Liver (tissue), 9 donors: ENCODE results near the gene FPR3. TPM values are rescaled to one million over a fixed set of nuclear protein-coding genes. Genes with fewer than 3 reads are reported as not detected.

Source experiments
- DNase-seq: peaks from one replicate; pipeline ENCODE4 v3.0.0-alpha.2; 2017; ENCODE audit warnings: low spot score
- H3K27ac ChIP-seq, 2 donors: one replicate each; pipeline ENCODE4 v1.7.0; 2013; ENCODE audit warnings: inconsistent platforms in 2 of 2, low read length in 2 of 2, control low read depth in 1 of 2, low read depth in 1 of 2, mild to moderate bottlenecking in 1 of 2
- H3K27me3 ChIP-seq, 4 donors: one replicate each; pipeline versions ENCODE4 v1.6.1 to v1.7.0; 2013; ENCODE audit warnings: low read length in 3 of 4, inconsistent platforms in 1 of 4, mild to moderate bottlenecking in 1 of 4, moderate library complexity in 1 of 4; ENCODE audit not compliant: control insufficient read depth in 4 of 4, insufficient read depth in 4 of 4
- H3K36me3 ChIP-seq, 4 donors: one replicate each; pipeline versions ENCODE4 v1.6.1 to v1.7.0; 2013; ENCODE audit warnings: low read length in 3 of 4, mild to moderate bottlenecking in 3 of 4, low read depth in 1 of 4, moderate library complexity in 1 of 4; ENCODE audit not compliant: control insufficient read depth in 4 of 4, insufficient read depth in 3 of 4
- H3K4me1 ChIP-seq, 4 donors: one replicate each; pipeline versions ENCODE4 v1.6.1 to v1.7.0; 2013; ENCODE audit warnings: low read length in 3 of 4, mild to moderate bottlenecking in 3 of 4, moderate library complexity in 1 of 4; ENCODE audit not compliant: control insufficient read depth in 4 of 4, insufficient read depth in 4 of 4
- H3K4me3 ChIP-seq, 3 donors: one replicate each; pipeline versions ENCODE4 v1.6.1 to v1.7.0; 2013; ENCODE audit warnings: low read length in 3 of 3, control low read depth in 1 of 3, low read depth in 1 of 3, mild to moderate bottlenecking in 1 of 3
- H3K9ac ChIP-seq, 2 donors: one replicate each; pipeline ENCODE4 v1.7.0; 2013; ENCODE audit warnings: low read length in 2 of 2, mild to moderate bottlenecking in 2 of 2, moderate library complexity in 2 of 2, control low read depth in 1 of 2, low read depth in 1 of 2
- H3K9me3 ChIP-seq, 4 donors: one replicate each; pipeline versions ENCODE4 v1.6.1 to v1.7.0; 2013; ENCODE audit warnings: low read length in 3 of 4; ENCODE audit not compliant: control insufficient read depth in 4 of 4
- EGR1 ChIP-seq, 2 donors: IDR thresholded peaks; 2 replicates each; pipeline ENCODE4 v1.6.1; 2016 to 2018; ENCODE audit warnings: antibody characterized with exemption in 2 of 2, low read depth in 2 of 2
- FOXA1 ChIP-seq: IDR thresholded peaks from 2 replicates; pipeline ENCODE4 v1.6.1; 2016; ENCODE audit warnings: antibody characterized with exemption
- FOXA2 ChIP-seq: IDR thresholded peaks from 2 replicates; pipeline ENCODE4 v1.6.1; 2016; ENCODE audit warnings: antibody characterized with exemption
- GABPA ChIP-seq, 2 donors: IDR thresholded peaks in 1 of 2; conservative IDR thresholded peaks in 1 of 2; 2 replicates each; pipeline ENCODE4 v1.6.1; 2016; ENCODE audit warnings: antibody characterized with exemption in 2 of 2, mild to moderate bottlenecking in 1 of 2, moderate library complexity in 1 of 2
- HNF4A ChIP-seq, 2 donors: conservative IDR thresholded peaks; 2 replicates each; pipeline ENCODE4 v1.6.1; 2016; ENCODE audit warnings: antibody characterized with exemption in 2 of 2, mild to moderate bottlenecking in 2 of 2
- HNF4G ChIP-seq: IDR thresholded peaks from 2 replicates; pipeline ENCODE4 v1.6.1; 2016; ENCODE audit warnings: antibody characterized with exemption
- JUND ChIP-seq, 2 donors: IDR thresholded peaks; 2 replicates each; pipeline ENCODE4 v1.6.1; 2016; ENCODE audit warnings: antibody characterized with exemption in 2 of 2
- NR2F2 ChIP-seq: IDR thresholded peaks from 2 replicates; pipeline ENCODE4 v1.6.1; 2016; ENCODE audit warnings: antibody characterized with exemption
- RAD21 ChIP-seq, 2 donors: IDR thresholded peaks; 2 replicates each; pipeline ENCODE4 v1.6.1; 2016; ENCODE audit warnings: antibody characterized with exemption in 2 of 2, mild to moderate bottlenecking in 2 of 2
- RXRA ChIP-seq, 2 donors: IDR thresholded peaks; 2 replicates each; pipeline ENCODE4 v1.6.1; 2017 to 2018; ENCODE audit warnings: antibody characterized with exemption in 2 of 2, mild to moderate bottlenecking in 1 of 2
- SP1 ChIP-seq: IDR thresholded peaks from 2 replicates; pipeline ENCODE4 v1.6.1; 2018; ENCODE audit warnings: antibody characterized with exemption, mild to moderate bottlenecking
- TAF1 ChIP-seq: conservative IDR thresholded peaks from 2 replicates; pipeline ENCODE4 v1.6.1; 2016; ENCODE audit warnings: antibody characterized with exemption, mild to moderate bottlenecking
- YY1 ChIP-seq: IDR thresholded peaks from 2 replicates; pipeline ENCODE4 v1.6.1; 2016; ENCODE audit warnings: antibody characterized with exemption, mild to moderate bottlenecking
- WGBS: extraction: QIAGEN DNeasy Blood & Tissue Kit; methylation state at CpG from one replicate; pipeline ENCODE4 v1.1.7; 2013; 5-methylcytosine and 5-hydroxymethylcytosine counted together
- polyA plus RNA-seq, 2 donors: library from polyadenylated mRNA; stranded (reverse) in 1 of 2; unstranded in 1 of 2; fragments of 200-250 nt in 1 of 2; fragments of >200 nt in 1 of 2; fragmentation: Nextera tagmentation in 1 of 2; extraction: Ambion mirVana in 1 of 2; gene quantifications; one replicate each; pipeline versions ENCODE4 v1.2.1 to v1.2.3, GENCODE V29; 2013 to 2015
- total RNA-seq, 2 donors: library from RNA; depleted of rRNA; stranded (reverse); fragments of >200 nt; gene quantifications; one replicate each; pipeline ENCODE4 v1.2.3, GENCODE V29; 2014
- TF ChIP-seq, protein P1 (sequence below): IDR thresholded peaks from 2 replicates; pipeline ENCODE4 v1.6.1; 2016; ENCODE audit warnings: antibody characterized with exemption
- TF ChIP-seq, protein P2 (sequence below): IDR thresholded peaks from 2 replicates; pipeline ENCODE4 v1.6.1; 2016; ENCODE audit warnings: antibody characterized with exemption
- TF ChIP-seq, protein P3 (sequence below): IDR thresholded peaks from 2 replicates; pipeline ENCODE4 v1.6.1; 2016; ENCODE audit warnings: antibody characterized with exemption, mild to moderate bottlenecking
- TF ChIP-seq, protein P4 (sequence below): IDR thresholded peaks from 2 replicates; pipeline ENCODE4 v1.6.1; 2016; ENCODE audit warnings: antibody characterized with exemption
- donor health status: healthy.
- donor health status: healthy.
- donor health status: healthy.
- donor health status: healthy.
- donor health status: healthy.

FPR3 gene
- total and polyA plus RNA-seq, 4 donors = 1.0 to 7.8 (median 4.1) TPM

DNA sequence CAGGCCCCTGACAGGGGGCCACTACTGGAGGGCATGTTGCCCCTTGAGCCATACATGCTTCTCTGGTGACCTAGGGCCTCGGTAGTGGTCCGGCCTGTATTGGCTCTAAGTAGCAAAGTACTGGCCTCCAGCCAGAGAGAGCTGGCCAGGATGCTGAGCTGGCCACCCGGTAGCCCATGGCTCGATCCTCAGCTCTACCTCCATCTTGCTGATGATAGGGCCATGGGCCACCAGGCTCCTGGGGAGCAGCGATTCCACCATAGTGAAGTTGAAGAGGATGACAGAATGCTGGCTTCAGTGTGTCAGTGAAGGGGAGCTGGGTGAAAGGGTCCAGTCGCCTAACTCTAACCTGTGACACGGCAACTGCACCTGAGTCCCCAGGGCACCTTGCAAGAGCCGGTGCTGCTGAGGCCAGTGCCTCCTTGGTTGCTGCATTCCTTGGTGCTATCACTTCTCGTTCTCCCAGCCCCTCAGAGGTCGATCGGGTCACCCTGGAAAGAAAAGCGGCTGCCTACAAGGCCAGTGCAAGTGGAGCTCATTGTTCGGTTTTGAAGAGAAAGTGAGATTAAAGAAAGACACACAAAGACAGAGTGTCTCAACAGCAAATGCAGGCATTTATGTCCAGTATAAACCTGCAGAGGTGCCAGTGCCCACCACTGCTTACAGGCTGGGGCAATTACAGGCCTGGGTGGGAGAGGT, 5.0 kb downstream of the FPR3 start:
- no peaks in the 10 kb centered on the region for H3K36me3 ChIP-seq
- no peaks in the 10 kb centered on the region for H3K27me3 ChIP-seq
- peaks cover 0 to 7% (median 1%) of the 10 kb centered on the region in 4 donors for H3K4me1 ChIP-seq
- H3K9me3 ChIP-seq = peaks cover 3 to 19% (median 5%) of the 10 kb centered on the region in 4 donors
- TF ChIP-seq RAD21 (IDR thresholded peaks at IDR 0.05) = no peak
- TF ChIP-seq HNF4G = no peak
- TF ChIP-seq YY1 = no peak
- TF ChIP-seq, protein P1, sequence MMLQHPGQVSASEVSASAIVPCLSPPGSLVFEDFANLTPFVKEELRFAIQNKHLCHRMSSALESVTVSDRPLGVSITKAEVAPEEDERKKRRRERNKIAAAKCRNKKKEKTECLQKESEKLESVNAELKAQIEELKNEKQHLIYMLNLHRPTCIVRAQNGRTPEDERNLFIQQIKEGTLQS = no peak
- no peak for TF ChIP-seq GABPA (IDR thresholded peaks at IDR 0.05 in 1 of 2, conservative IDR thresholded peaks at IDR 0.05 in 1 of 2)
- no peak for TF ChIP-seq FOXA1
- TF ChIP-seq SP1 = no peak
- TF ChIP-seq, protein P2, sequence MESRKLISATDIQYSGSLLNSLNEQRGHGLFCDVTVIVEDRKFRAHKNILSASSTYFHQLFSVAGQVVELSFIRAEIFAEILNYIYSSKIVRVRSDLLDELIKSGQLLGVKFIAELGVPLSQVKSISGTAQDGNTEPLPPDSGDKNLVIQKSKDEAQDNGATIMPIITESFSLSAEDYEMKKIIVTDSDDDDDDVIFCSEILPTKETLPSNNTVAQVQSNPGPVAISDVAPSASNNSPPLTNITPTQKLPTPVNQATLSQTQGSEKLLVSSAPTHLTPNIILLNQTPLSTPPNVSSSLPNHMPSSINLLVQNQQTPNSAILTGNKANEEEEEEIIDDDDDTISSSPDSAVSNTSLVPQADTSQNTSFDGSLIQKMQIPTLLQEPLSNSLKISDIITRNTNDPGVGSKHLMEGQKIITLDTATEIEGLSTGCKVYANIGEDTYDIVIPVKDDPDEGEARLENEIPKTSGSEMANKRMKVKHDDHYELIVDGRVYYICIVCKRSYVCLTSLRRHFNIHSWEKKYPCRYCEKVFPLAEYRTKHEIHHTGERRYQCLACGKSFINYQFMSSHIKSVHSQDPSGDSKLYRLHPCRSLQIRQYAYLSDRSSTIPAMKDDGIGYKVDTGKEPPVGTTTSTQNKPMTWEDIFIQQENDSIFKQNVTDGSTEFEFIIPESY = no peak
- TF ChIP-seq JUND (IDR thresholded peaks at IDR 0.05) = no peak
- TF ChIP-seq TAF1 = no peak
- TF ChIP-seq, protein P3, sequence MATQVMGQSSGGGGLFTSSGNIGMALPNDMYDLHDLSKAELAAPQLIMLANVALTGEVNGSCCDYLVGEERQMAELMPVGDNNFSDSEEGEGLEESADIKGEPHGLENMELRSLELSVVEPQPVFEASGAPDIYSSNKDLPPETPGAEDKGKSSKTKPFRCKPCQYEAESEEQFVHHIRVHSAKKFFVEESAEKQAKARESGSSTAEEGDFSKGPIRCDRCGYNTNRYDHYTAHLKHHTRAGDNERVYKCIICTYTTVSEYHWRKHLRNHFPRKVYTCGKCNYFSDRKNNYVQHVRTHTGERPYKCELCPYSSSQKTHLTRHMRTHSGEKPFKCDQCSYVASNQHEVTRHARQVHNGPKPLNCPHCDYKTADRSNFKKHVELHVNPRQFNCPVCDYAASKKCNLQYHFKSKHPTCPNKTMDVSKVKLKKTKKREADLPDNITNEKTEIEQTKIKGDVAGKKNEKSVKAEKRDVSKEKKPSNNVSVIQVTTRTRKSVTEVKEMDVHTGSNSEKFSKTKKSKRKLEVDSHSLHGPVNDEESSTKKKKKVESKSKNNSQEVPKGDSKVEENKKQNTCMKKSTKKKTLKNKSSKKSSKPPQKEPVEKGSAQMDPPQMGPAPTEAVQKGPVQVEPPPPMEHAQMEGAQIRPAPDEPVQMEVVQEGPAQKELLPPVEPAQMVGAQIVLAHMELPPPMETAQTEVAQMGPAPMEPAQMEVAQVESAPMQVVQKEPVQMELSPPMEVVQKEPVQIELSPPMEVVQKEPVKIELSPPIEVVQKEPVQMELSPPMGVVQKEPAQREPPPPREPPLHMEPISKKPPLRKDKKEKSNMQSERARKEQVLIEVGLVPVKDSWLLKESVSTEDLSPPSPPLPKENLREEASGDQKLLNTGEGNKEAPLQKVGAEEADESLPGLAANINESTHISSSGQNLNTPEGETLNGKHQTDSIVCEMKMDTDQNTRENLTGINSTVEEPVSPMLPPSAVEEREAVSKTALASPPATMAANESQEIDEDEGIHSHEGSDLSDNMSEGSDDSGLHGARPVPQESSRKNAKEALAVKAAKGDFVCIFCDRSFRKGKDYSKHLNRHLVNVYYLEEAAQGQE = no peak
- TF ChIP-seq, protein P4, sequence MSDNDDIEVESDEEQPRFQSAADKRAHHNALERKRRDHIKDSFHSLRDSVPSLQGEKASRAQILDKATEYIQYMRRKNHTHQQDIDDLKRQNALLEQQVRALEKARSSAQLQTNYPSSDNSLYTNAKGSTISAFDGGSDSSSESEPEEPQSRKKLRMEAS = no peak
- no peak for TF ChIP-seq EGR1 (IDR thresholded peaks at IDR 0.05; ENCODE audit: low read depth in 2 of 2)
- no peak for TF ChIP-seq FOXA2
- 69% methylated on average over 13 of the region's 13 CpGs for WGBS
- peak overlapping the region in 1 of 3 donors; percentile 3 for H3K4me3 ChIP-seq
- no peak for DNase-seq
- H3K9ac ChIP-seq = no peak overlapping the region
- H3K27ac ChIP-seq = peak overlapping the region; percentile 58 to 81

DNA sequence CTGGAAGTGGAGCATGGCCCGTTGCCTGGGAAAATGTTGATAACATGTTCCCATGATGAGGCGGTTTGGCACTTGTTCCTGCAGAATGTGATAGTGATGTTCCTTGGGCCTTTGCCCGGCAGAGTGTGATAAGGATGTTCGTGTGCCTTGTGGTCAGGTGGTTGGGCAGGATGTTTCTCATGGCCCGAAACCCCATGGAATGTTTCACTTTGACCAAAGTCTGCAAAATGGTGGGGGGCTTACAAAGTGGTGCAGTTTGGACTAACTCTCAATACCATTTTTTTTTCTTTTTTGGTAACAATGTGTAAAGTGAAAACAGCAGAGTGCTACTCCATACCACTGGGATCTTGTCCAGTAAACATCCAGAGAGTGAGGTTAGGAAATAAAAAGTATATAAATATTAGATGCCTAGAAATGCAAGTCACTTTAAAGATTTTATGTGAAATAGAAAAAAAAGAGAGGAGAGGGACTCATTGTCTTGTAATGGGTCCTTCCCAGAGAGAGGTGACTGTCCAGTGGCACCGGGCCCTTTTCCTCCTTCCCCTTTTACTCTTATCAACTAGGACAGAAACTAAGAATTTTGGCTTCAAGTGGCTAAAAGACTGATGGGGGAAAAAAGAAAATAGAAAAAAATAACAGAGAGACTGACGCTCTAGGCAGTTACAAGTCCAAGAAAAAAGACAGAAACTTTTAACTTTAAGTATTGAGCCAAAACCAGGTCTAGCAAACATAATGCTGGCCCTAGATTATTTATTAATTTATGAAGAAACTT, 5.7 kb downstream of the FPR3 start:
- peak; percentile 30 for TF ChIP-seq SP1
- no peak for TF ChIP-seq TAF1
- no peak for TF ChIP-seq HNF4A (conservative IDR thresholded peaks at IDR 0.05)
- peak; percentile 71 for TF ChIP-seq NR2F2
- TF ChIP-seq RXRA (IDR thresholded peaks at IDR 0.05) = peak in 1 of 2 donors; percentile 6
- no peak for TF ChIP-seq FOXA1
- TF ChIP-seq JUND (IDR thresholded peaks at IDR 0.05) = no peak
- peak; percentile 58 for TF ChIP-seq YY1
- no peak for TF ChIP-seq HNF4G
- whole genome bisulfite sequencing = 62% methylated on average over 7 of the region's 7 CpGs
- no peak overlapping the region for H3K9ac ChIP-seq
- H3K27ac ChIP-seq = peak overlapping the region; percentile 58 to 81
- H3K27me3 ChIP-seq = no peaks in the 10 kb centered on the region
- H3K9me3 ChIP-seq = peaks cover 3 to 19% (median 5%) of the 10 kb centered on the region in 4 donors
- peaks cover 0 to 7% (median 1%) of the 10 kb centered on the region in 4 donors for H3K4me1 ChIP-seq
- no peaks in the 10 kb centered on the region for H3K36me3 ChIP-seq
- no peak overlapping the region for H3K4me3 ChIP-seq
- DNase-seq = no peak
